HG02885 (cell line): ENCODE data around the gene UBAP2.
"Not testable (repeated sequence)": the region's sequence is repeated elsewhere in the genome, so short reads cannot be mapped to it uniquely, and the experiment has no call there.

Experiments
- ATAC-seq: cut with Tn5 transposase; IDR thresholded peaks from one replicate; pipeline ENCODE4 v1.9.1; 2021; ENCODE audit warnings: mild to moderate bottlenecking; ENCODE audit not compliant: unreplicated experiment, poor library complexity

Gene UBAP2

GRCh38 chr9:34049630-34050384 is 1.1 kb upstream of the UBAP2 start:
- ATAC-seq, result no peak

DNA sequence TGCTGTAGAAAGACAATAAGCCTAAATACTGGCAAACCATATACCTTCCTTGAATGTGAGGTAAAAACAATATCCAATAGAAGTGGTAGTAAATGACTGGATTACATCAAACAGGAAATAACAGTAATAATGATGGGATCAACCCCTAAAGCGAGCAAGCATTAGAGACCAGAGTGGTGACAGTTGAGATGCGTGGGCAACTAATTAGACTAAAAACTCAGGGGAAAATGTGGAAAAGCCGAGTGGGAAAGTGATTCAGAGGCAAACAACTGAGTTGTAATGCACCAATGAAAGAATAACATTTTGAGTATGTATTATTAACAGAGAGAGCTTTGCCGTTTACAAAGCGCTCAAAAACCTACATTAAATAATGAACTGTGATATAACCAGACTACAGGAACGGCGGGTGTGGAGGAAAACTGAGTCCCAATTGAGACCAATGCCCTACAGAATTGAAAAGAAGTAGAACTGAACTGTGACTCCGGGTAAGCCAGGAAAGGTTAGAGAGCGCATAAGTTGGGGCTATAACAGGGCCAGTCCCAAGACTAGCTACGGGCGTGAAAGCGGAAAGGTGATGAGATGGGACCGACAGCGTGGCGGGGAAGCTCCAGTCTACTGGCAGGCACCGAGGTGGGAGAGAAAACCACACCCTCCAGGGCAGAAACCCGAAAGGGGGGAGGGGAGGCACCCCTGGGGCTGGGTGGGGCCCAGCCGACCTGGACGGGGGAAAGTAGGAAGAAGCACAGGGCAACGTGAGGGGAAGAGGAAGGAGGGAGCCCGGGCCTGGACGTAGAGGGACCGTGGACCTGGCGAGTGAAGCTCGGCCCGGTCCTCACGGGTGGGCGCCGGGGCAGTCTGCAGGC is 592 bp downstream of the UBAP2 start:
- ATAC-seq, result peak; percentile 34

GRCh38 chr9:34046784-34047379 is 1.8 kb downstream of the UBAP2 start:
- ATAC-seq, result no peak

GRCh38 chr9:34045903-34046302 is 2.8 kb downstream of the UBAP2 start:
- no peak for ATAC-seq

- ATAC-seq, result not testable (repeated sequence)
Measured at GRCh38 chr9:34042074-34042473, 6.6 kb downstream of the UBAP2 start.

GRCh38 chr9:34038851-34039250 is 9.8 kb downstream of the UBAP2 start:
- not testable (repeated sequence) for ATAC-seq

- no peak for ATAC-seq
Measured at GRCh38 chr9:34037626-34038025, 11.1 kb downstream of the UBAP2 start.

GRCh38 chr9:34036625-34037024 is 12.1 kb downstream of the UBAP2 start:
- no peak for ATAC-seq

DNA sequence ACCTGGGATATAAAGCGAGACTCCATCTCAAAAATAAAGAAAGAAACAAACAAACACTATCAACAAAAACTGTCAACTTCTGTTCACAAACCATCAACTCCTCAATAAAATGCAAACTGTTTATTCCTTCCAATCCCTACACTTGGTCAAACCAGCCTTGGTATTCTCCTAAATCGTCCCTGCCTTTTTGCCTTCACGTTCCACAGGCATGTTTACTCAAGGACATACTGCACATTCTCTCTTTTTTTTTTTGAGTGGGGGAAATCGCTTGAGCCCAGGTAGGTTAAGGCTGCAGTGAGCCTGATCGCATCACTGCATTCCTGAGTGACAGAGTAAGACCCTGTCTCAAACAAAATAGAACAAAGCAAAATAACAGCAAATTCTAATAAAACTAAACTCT is 13.0 kb downstream of the UBAP2 start:
- ATAC-seq, result no peak

DNA sequence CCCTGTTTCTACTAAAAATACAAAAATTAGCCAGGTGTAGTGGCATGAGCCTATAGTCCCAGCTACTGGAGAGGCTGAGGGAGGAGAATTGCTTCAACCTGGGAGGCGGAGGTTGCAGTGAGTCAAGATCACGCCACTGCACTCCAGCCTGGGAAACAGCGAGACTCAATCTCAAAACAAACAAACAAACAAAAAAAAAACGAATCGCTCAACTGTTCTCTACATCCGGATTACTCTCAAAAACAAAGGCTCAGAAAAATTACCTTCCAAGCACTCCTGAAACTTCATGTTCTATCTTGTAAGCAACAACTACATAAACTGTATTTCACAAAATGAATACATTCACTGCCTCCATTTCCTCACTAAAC is 14.0 kb downstream of the UBAP2 start:
- no peak for ATAC-seq

- no peak for ATAC-seq
Measured at GRCh38 chr9:34032631-34033030, 16.1 kb downstream of the UBAP2 start.

GRCh38 chr9:34027845-34028574 is 20.7 kb downstream of the UBAP2 start:
- no peak for ATAC-seq

DNA sequence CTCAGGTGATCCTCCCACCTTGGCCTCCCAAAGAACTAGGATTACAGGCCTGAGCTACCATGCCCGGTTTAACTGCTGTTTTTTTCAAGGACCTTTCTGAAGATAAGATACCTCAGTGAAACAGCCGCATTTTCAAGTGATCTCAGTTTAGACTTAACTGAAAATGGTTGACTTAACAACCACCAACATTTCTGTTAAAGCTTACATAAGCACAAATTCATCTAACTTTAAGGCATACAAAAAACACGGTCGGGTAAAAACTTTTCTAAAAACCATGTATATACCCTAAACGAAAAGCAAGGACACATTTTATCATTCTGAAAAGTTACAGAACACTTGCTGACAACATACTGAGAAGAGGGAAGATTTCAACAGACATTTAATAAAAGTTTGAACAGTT is 22.9 kb downstream of the UBAP2 start:
- ATAC-seq, result no peak

- ATAC-seq, result no peak
Measured at GRCh38 chr9:34025062-34025461, 23.6 kb downstream of the UBAP2 start.

DNA sequence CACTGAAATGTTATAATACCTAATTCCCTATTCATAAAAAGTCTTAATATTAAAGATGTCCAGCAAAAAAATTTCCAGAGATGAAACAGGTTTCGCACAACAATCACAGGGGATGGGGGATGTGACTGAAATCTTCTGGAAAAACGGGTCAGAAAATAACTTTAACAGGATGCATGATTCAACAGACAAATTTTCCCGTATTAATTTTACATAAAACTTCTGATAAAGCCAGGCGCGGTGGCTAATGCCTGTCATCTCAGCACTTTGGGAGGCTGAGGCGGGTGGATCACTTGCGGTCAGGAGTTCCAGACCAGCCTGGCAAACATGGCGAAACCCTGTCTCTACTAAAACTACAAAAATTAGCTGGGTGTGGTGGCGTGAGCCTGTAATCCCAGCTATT is 24.2 kb downstream of the UBAP2 start:
- not testable (repeated sequence) for ATAC-seq

DNA sequence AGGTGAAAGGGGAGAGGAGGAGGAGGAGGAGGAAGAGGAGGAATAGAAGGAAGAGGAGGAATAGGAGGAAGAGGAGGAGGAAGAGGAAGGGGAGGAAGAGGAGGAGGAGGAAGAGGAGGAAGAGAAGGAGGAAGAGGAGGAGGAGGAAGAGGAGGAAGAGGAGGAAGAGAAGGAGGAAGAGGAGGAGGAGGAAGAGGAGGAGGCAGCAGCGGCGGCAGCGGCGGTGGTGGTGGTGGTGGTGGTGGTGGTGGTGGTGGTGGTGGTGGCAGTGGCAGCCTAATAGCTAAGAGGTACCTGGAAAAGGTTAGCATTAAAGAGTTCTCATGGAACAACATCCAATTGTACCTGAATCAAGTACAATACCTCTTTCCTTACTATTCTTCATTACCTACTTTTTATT is 32.5 kb downstream of the UBAP2 start:
- no peak for ATAC-seq

GRCh38 chr9:34010979-34011378 is 37.7 kb downstream of the UBAP2 start:
- no peak for ATAC-seq

DNA sequence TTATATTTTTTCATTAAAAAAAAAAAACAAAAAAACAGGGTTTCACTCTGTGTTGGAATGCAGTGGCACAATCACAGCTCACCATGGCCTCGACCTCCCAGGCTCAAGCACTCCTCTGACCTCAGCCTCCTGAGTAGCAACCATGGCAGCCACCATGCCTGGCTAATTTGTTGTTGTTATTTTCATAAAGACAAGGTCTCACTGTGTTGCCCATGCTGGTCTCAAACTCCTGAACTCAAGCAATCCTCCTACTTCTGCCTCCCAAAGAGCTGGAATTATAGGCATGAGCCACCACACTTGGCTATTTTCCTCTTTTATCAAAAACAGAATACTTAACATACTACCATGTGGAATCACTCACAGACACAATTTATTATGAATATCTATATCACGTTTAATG is 46.7 kb downstream of the UBAP2 start:
- ATAC-seq, result no peak

- ATAC-seq, result no peak
Measured at GRCh38 chr9:34001298-34001697, 47.4 kb downstream of the UBAP2 start.

GRCh38 chr9:33995449-33995848 is 53.2 kb downstream of the UBAP2 start:
- ATAC-seq, result no peak

DNA sequence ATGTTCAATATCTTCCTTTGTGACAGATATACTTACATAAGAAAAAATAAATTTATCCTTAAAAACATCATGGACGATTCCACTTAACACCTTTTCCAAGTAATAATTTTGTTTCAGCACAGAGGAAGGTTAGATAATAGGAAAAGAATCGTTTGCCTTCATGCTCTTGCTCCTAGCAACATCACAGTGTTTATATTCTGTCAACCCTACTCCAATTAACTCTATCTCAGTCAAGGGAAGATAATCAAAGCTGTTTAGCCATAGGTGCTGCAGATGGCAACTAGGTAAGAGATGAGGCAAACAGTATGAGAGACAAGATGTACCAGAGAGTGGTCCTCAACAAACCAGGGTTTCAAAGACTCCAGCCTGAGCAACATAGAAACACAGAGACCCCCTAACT is 55.6 kb downstream of the UBAP2 start:
- ATAC-seq, result no peak
